Osteoblast (primary cell): ENCODE measurements around the gene SELENBP1. TPM values are rescaled to one million over a fixed set of nuclear protein-coding genes. Genes with fewer than 3 reads are reported as not detected.
A peak's percentile ranks its signal among the peaks of the same experiment; 100 is the strongest.

Experiments used
- DNase-seq: peaks from one replicate; pipeline ENCODE4 v3.0.0; 2011; ENCODE audit warnings: low spot score, mixed read lengths; ENCODE audit not compliant: insufficient read length; ENCODE audit errors: missing footprints
- H2AFZ ChIP-seq: 2 replicates; pipeline ENCODE4 v1.6.0; 2011; ENCODE audit warnings: mild to moderate bottlenecking, low read length
- H3K27ac ChIP-seq: 2 replicates; pipeline ENCODE4 v1.5.1; 2011; ENCODE audit warnings: mild to moderate bottlenecking, low read depth, low read length, moderate library complexity
- H3K27me3 ChIP-seq: 2 replicates; pipeline ENCODE4 v1.6.0; 2012; ENCODE audit warnings: mild to moderate bottlenecking, control low read depth, inconsistent platforms, low read length, moderate library complexity; ENCODE audit not compliant: insufficient read depth
- H3K36me3 ChIP-seq: 2 replicates; pipeline ENCODE4 v1.5.1; 2011; ENCODE audit warnings: mild to moderate bottlenecking, low read length, control low read depth, moderate library complexity; ENCODE audit not compliant: insufficient read depth
- H3K4me1 ChIP-seq: 2 replicates; pipeline ENCODE4 v1.5.1; 2011; ENCODE audit warnings: mild to moderate bottlenecking, low read length, control low read depth, moderate library complexity; ENCODE audit not compliant: insufficient read depth
- H3K4me2 ChIP-seq: 2 replicates; pipeline ENCODE4 v1.6.0; 2011; ENCODE audit warnings: mild to moderate bottlenecking, low read length; ENCODE audit not compliant: insufficient read depth
- H3K4me3 ChIP-seq: fragments of 200-600 bp; sonication (generic); 3 replicates; pipeline ENCODE4 v1.5.1; 2012; ENCODE audit warnings: mild to moderate bottlenecking, low read length, inconsistent platforms; ENCODE audit not compliant: insufficient read depth
- H3K79me2 ChIP-seq: 2 replicates; pipeline ENCODE4 v1.6.0; 2012; ENCODE audit warnings: mild to moderate bottlenecking, low read length, control low read depth, inconsistent platforms; ENCODE audit not compliant: insufficient read depth
- H3K9me3 ChIP-seq: 2 replicates; pipeline ENCODE4 v1.5.1; 2011; ENCODE audit warnings: low read depth, low read length, control low read depth
- H4K20me1 ChIP-seq: 2 replicates; pipeline ENCODE4 v1.6.0; 2012; ENCODE audit warnings: mild to moderate bottlenecking, low read length, control low read depth; ENCODE audit not compliant: insufficient read depth
- total RNA-seq: library from RNA; depleted of rRNA; stranded (reverse); fragments of >200 nt; gene quantifications from 2 replicates; pipeline ENCODE4 v1.2.3, GENCODE V29; 2012
- TF ChIP-seq, protein P1 (sequence below): IDR thresholded peaks from 2 replicates; pipeline ENCODE4 v1.5.1; 2011; ENCODE audit warnings: mild to moderate bottlenecking, low read depth, low read length, moderate library complexity; ENCODE audit errors: extremely low read depth

Gene SELENBP1
- total RNA-seq, 1 donor: 42.0 TPM

DNA sequence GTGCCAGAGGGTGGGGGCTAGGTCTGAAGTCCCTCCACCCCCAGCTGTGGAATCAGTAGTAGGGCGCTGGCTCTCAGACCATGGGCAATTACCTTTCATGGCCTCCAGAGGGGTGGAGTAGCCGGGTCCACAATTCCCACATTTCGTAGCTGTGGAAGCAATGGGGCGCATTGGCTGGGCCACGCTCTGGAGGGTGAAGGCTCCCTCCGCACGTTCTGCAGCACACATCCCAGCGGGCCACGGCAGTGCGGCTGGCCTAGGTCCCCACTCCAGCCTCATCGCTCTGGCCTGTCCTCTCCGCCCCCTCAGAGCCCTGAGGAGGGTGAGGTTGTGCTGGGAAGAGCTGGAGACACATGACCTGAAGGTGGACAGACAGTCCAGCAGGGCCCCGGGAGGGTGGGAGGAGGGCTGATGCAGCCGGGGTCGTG lies 2.9 kb downstream of the SELENBP1 start:
- Histone ChIP-seq H3K4me2 (no peak overlapping the region), H4K20me1 (peaks cover 8% of the 10 kb centered on the region), H3K4me1 (peaks cover 29% of the 10 kb centered on the region), H3K9me3 (no peaks in the 10 kb centered on the region), H3K27ac (no peak overlapping the region), H2AFZ (no peak overlapping the region), H3K36me3 (peaks cover 18% of the 10 kb centered on the region), H3K79me2 (no peaks in the 10 kb centered on the region), H3K4me3 (no peak overlapping the region), H3K27me3 (no peaks in the 10 kb centered on the region)
- DNase-seq: peak; percentile 73
- TF ChIP-seq, protein P1, sequence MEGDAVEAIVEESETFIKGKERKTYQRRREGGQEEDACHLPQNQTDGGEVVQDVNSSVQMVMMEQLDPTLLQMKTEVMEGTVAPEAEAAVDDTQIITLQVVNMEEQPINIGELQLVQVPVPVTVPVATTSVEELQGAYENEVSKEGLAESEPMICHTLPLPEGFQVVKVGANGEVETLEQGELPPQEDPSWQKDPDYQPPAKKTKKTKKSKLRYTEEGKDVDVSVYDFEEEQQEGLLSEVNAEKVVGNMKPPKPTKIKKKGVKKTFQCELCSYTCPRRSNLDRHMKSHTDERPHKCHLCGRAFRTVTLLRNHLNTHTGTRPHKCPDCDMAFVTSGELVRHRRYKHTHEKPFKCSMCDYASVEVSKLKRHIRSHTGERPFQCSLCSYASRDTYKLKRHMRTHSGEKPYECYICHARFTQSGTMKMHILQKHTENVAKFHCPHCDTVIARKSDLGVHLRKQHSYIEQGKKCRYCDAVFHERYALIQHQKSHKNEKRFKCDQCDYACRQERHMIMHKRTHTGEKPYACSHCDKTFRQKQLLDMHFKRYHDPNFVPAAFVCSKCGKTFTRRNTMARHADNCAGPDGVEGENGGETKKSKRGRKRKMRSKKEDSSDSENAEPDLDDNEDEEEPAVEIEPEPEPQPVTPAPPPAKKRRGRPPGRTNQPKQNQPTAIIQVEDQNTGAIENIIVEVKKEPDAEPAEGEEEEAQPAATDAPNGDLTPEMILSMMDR: no peak

GRCh38 chr1:151369302-151369610 lies 3.2 kb downstream of the SELENBP1 start:
- peaks cover 29% of the 10 kb centered on the region for H3K4me1 ChIP-seq
- H2AFZ ChIP-seq: no peak overlapping the region
- H4K20me1 ChIP-seq: peaks cover 8% of the 10 kb centered on the region
- H3K9me3 ChIP-seq: no peaks in the 10 kb centered on the region
- H3K27ac ChIP-seq: no peak overlapping the region
- H3K4me2 ChIP-seq: no peak overlapping the region
- H3K4me3 ChIP-seq: no peak overlapping the region
- H3K79me2 ChIP-seq: no peaks in the 10 kb centered on the region
- H3K36me3 ChIP-seq: peaks cover 18% of the 10 kb centered on the region
- no peak for DNase-seq
- H3K27me3 ChIP-seq: no peaks in the 10 kb centered on the region
- TF ChIP-seq, protein P1: no peak

DNA sequence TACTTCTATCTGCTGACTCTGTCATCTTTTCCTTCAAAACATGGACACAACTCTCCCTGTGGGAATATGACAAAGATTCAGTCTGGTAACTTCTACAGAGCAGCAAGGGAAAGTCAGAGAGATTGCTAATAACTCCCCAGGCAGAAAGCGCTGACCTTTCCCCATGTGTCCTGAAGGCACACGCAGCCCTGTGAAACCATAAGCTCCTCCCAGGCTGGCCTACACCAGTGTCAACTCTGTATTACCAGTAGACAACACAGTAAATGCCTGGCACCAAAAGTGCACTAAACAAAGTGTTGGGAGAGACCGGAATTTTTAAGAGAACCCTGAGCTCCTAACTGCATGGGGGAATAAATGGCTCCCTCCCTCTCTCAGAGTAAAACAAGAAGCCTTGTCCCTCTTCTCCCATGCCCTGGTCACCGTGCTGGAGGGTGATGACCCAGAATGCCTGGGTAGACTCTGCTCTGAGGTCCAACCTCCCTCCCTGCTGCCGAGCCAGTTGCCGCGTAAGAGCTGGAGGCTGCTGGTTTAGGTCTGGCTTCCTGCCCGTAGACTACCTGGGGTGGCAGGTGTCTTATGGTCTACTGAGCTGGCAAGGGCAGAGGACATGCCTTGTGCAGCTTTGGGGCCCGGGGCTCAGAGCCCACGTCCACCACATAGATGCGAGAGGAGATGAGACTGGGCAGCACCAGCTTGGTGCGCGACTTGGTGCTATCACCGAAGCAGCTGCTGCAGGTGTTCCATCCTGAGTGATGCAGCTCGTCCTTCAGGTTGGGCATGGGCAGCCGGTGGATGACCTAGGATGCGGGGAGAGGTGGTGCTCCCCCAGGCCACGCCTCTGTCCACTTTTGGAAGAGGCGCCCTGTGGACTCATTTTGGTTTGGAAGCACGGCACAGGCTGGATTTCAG lies 3.9 kb downstream of the SELENBP1 start:
- Histone ChIP-seq H4K20me1 (peaks cover 8% of the 10 kb centered on the region), H3K9me3 (no peaks in the 10 kb centered on the region), H3K27ac (no peak overlapping the region), H3K79me2 (no peaks in the 10 kb centered on the region), H2AFZ (no peak overlapping the region), H3K36me3 (peaks cover 20% of the 10 kb centered on the region), H3K27me3 (no peaks in the 10 kb centered on the region), H3K4me2 (no peak overlapping the region), H3K4me3 (no peak overlapping the region), H3K4me1 (peaks cover 29% of the 10 kb centered on the region)
- TF ChIP-seq, protein P1: no peak
- no peak for DNase-seq

DNA sequence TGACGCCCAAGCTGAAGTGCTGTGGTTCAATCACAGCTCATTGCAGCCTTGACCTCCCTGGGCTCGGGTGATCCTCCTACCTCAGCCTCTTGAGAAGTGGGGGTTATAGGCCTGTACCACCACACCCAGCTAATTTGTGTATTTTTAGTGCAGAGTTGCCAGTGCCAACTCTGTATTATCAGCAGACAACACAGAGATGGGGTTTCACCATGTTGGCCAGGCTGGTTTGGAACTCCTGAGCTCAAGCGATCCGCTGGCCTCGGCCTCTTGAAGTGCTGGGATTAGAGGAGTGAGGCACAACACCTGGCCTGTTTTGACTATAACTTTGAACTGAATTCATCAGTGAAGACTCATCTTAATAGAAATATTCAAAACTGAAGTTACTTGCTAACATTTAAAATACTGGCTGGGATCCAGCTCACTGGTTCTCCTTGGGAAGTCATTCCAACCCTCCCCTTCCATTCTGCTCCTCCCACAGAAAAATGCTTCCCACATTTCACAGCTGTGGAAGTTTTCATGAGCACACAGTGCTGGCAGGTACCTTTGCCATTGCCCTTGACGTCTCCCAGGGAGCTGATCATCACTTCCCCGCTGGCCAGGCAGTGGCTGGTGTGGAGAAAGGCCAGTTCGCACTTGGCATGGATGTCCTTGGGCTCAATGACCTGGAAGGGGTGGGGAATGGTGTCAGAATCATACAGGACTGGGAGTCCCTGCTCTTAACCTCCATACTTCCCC lies 4.7 kb downstream of the SELENBP1 start:
- no peak overlapping the region for H3K4me2 ChIP-seq
- H4K20me1 ChIP-seq: peaks cover 8% of the 10 kb centered on the region
- no peaks in the 10 kb centered on the region for H3K27me3 ChIP-seq
- no peak overlapping the region for H2AFZ ChIP-seq
- no peak overlapping the region for H3K4me3 ChIP-seq
- no peaks in the 10 kb centered on the region for H3K9me3 ChIP-seq
- peaks cover 21% of the 10 kb centered on the region for H3K36me3 ChIP-seq
- peaks cover 29% of the 10 kb centered on the region for H3K4me1 ChIP-seq
- no peak overlapping the region for H3K27ac ChIP-seq
- H3K79me2 ChIP-seq: no peaks in the 10 kb centered on the region
- TF ChIP-seq, protein P1: no peak
- peak; percentile 58 for DNase-seq
